HepG2 (cell line): Measurements from ENCODE around the gene DCHS2. TPM values are rescaled to one million over a fixed set of nuclear protein-coding genes. Genes with fewer than 3 reads are reported as not detected.

Source experiments
- ATAC-seq: fragments of 200-7000 bp; cut with Tn5 transposase; 3 replicates; pipeline ENCODE4 v1.9.1; 2020; ENCODE audit warnings: mild to moderate bottlenecking, moderate library complexity
- BruUV-seq: library from RNA; stranded (reverse); fragments of 400-500 nt; replicated peaks from 2 replicates; lab custom pipeline; 2021; lab: Mats Ljungman, UMichigan
- CTCF ChIA-PET: fragments of 300-600 bp; formaldehyde crosslinking; extraction: SDS; loops from one replicate; lab custom pipeline; 2021; ENCODE audit warnings: low total read pairs, inconsistent platforms, low intra/inter-chr PET ratio; lab: Yijun Ruan, JAX
- POLR2A ChIA-PET: fragments of 350-600 bp; sonication (Branson Sonifier 250); formaldehyde crosslinking; loops from one replicate; lab custom pipeline; 2020; ENCODE audit warnings: antibody characterized with exemption, inconsistent platforms; lab: Yijun Ruan, JAX
- DNase-seq: peaks from one replicate; pipeline ENCODE4 v3.0.0-alpha.2; 2015; ENCODE audit warnings: low spot score
- FAIRE-seq: peaks from 3 replicates; lab custom pipeline; 2011; peaks lifted over from hg19 to GRCh38; lab: Jason Lieb, UNC
- H2AFZ ChIP-seq: one replicate; pipeline ENCODE4 v1.6.1; 2011; ENCODE audit warnings: low read length, inconsistent platforms
- H3K27ac ChIP-seq: fragments of 300-600 bp; 3 replicates; pipeline ENCODE4 v1.8.0; 2011; ENCODE audit warnings: mixed run types, mild to moderate bottlenecking, mixed read lengths, low read length, inconsistent platforms; ENCODE audit not compliant: insufficient read depth; ENCODE audit errors: extremely low read length
- H3K27me3 ChIP-seq, 2 experiments: fragments of 200-600 bp in 1 of 2; 2 replicates in 1 of 2; 3 replicates in 1 of 2; pipeline versions ENCODE4 v1.6.0 to v1.8.0; 2011; ENCODE audit warnings: low read length in 2 of 2, mild to moderate bottlenecking in 2 of 2, moderate library complexity in 2 of 2, inconsistent platforms in 1 of 2; ENCODE audit not compliant: insufficient read depth in 2 of 2, control insufficient read depth in 1 of 2
- H3K36me3 ChIP-seq, 2 experiments: fragments of 200-600 bp in 1 of 2; replicated peaks in 1 of 2; 2 replicates in 1 of 2; 3 replicates in 1 of 2; pipeline versions ENCODE4 v1.5.1 to v1.8.0; 2011; ENCODE audit warnings: low read length in 2 of 2, inconsistent platforms in 1 of 2; ENCODE audit not compliant: insufficient read depth in 2 of 2, control insufficient read depth in 1 of 2
- H3K4me1 ChIP-seq: 2 replicates; pipeline ENCODE4 v1.5.1; 2012; ENCODE audit warnings: low read length, inconsistent platforms; ENCODE audit not compliant: insufficient read depth
- H3K4me2 ChIP-seq: 2 replicates; pipeline ENCODE4 v1.6.0; 2011; ENCODE audit warnings: low read depth, low read length, inconsistent platforms
- H3K4me3 ChIP-seq, 3 experiments: fragments of 200-600 bp in 1 of 3; sonication (generic), shearing (Covaris generic) in 1 of 3; replicated peaks in 1 of 3; 2 replicates each; pipeline ENCODE4 v1.5.1; 2011 to 2016; ENCODE audit warnings: low read length in 3 of 3, inconsistent platforms in 2 of 3, low read depth in 2 of 3, mild to moderate bottlenecking in 2 of 3, control low read depth in 1 of 3, mixed read lengths in 1 of 3; ENCODE audit not compliant: insufficient read depth in 1 of 3
- H3K79me2 ChIP-seq: one replicate; pipeline ENCODE4 v1.6.1; 2011; ENCODE audit warnings: low read length, inconsistent platforms; ENCODE audit not compliant: insufficient read depth
- H3K9ac ChIP-seq: 2 replicates; pipeline ENCODE4 v1.6.0; 2011; ENCODE audit warnings: mild to moderate bottlenecking, low read depth, low read length, inconsistent platforms; ENCODE audit not compliant: insufficient read depth
- H3K9me3 ChIP-seq: 2 replicates; pipeline ENCODE4 v1.5.1; 2012; ENCODE audit warnings: mild to moderate bottlenecking, low read length
- H4K20me1 ChIP-seq: 2 replicates; pipeline ENCODE4 v1.6.0; 2011; ENCODE audit warnings: inconsistent platforms, mild to moderate bottlenecking, low read length, moderate library complexity; ENCODE audit not compliant: insufficient read depth
- RAD21 ChIP-seq: fragments of 450-650 bp; formaldehyde crosslinking; IDR thresholded peaks from 2 replicates; pipeline ENCODE4 v1.5.0; 2020; ENCODE audit warnings: mild to moderate bottlenecking
- SMC3 ChIP-seq: IDR thresholded peaks from 2 replicates; pipeline ENCODE4 v1.6.1; 2011; ENCODE audit warnings: low read length, improper control_type of control experiment
- STAG1 ChIP-seq: sonication (generic); formaldehyde crosslinking; IDR thresholded peaks from 2 replicates; pipeline ENCODE4 v1.4.0; 2020; ENCODE audit warnings: missing genetic modification reagents
- WGBS: methylation state at CpG from one replicate; pipeline ENCODE4 v1.1.6; 2017; ENCODE audit warnings: low lambda C conversion rate; 5-methylcytosine and 5-hydroxymethylcytosine counted together
- in situ Hi-C: cut with HindIII; loops from 2 replicates; pipeline ENCODE4 v1.10.0; 2017; ENCODE audit warnings: low pct_unique_long_range_greater_than_20kb; ENCODE audit not compliant: extremely low pct_ligation_motif_present
- intact Hi-C: fragments of 100-400 bp; cut with micrococcal nuclease; formaldehyde crosslinking; loops from one replicate; pipeline ENCODE4 v1.10.0; 2022; ENCODE audit not compliant: unreplicated experiment
- polyA plus RNA-seq, 8 experiments: library from polyadenylated mRNA; depleted of rRNA in 3 of 8; stranded (reverse) in 7 of 8; unstranded in 1 of 8; fragments of >200 nt; fragmentation: Illumina TruSeq in 4 of 8; extraction: Trizol in 4 of 8; gene quantifications; 2 replicates each; pipeline versions ENCODE4 v1.2.1 to v1.2.3, GENCODE V29; 2011 to 2016; ENCODE audit warnings: low read depth in 4 of 8, missing spikeins in 1 of 8, mixed read lengths in 1 of 8; ENCODE audit not compliant: insufficient read depth in 1 of 8
- total RNA-seq, 5 experiments: library from RNA; depleted of rRNA; stranded (reverse); fragments of >200 nt; fragmentation: Illumina TruSeq; extraction: Trizol; gene quantifications; 2 replicates each; pipeline ENCODE4 v1.2.3, GENCODE V29; 2016; ENCODE audit warnings: low read depth in 1 of 5
- TF ChIP-seq, protein P1 (sequence below): sonication (generic); formaldehyde crosslinking; IDR thresholded peaks from 2 replicates; pipeline ENCODE4 v1.5.0; 2020; ENCODE audit warnings: mild to moderate bottlenecking, missing genetic modification reagents, moderate library complexity
- TF ChIP-seq, protein P2 (sequence below): sonication (generic); formaldehyde crosslinking; IDR thresholded peaks from 2 replicates; pipeline ENCODE4 v1.5.1; 2020; ENCODE audit warnings: missing genetic modification reagents, mild to moderate bottlenecking, borderline replicate concordance

The DCHS2 gene
- total and polyA plus RNA-seq, 2 of the 13 experiments (the other 11 are each of a cell fraction or from before 2014, with no cell fraction given), result 0.03 TPM; not detected in 1

DNA sequence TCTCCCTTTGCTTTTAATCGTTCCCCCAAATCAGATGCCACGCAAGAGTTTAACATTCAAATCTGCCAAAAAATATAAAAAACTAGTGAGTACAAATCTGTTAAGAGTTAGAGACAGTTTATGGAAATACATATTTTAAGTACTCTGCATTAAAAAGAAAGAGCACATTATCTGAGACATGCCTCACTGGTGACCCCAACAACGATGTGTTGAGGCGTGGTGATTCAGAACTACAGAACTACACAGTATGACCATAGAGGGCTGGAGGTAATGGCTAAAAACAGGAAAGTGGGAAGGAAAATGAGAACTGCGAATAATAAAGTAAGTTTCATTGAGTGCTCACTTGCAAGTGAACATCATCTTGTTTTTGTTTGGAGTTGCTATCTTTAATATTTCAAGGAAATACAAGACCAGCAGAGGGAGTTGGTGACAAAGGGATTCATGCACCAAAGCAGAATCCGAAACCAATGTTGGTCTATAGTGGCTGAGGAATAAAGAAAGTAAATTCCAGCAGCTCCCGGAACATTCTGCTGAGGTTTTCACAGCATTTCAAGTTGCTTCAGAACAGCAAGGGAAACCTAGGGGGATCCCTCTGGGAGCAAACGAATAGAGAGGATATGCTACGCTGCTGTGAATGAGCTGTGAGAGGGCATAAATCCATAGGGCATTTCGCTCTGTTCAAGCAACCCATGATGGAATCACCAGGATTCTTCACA is 92.2 kb downstream of the DCHS2 start:
- H3K9ac ChIP-seq, result no peak overlapping the region
- H3K27me3 ChIP-seq, result peaks cover 0 to 3% of the 10 kb centered on the region in 2 experiments; a peak in 1 of 5 replicates
- no peaks in the 10 kb centered on the region for H3K79me2 ChIP-seq
- intact Hi-C loops, result no loop called here
- BruUV-seq, result no TSS peak
- TF ChIP-seq RAD21 (CRISPR knock-in tag) (0 out of 2 replicates have a peak, but pooled peaks have one; percentile 28), SMC3 (peak; percentile 40; the same call in 1 of the 2 replicates), STAG1 (CRISPR knock-in tag) (peak; percentile 70)
- TF ChIP-seq, protein P1, sequence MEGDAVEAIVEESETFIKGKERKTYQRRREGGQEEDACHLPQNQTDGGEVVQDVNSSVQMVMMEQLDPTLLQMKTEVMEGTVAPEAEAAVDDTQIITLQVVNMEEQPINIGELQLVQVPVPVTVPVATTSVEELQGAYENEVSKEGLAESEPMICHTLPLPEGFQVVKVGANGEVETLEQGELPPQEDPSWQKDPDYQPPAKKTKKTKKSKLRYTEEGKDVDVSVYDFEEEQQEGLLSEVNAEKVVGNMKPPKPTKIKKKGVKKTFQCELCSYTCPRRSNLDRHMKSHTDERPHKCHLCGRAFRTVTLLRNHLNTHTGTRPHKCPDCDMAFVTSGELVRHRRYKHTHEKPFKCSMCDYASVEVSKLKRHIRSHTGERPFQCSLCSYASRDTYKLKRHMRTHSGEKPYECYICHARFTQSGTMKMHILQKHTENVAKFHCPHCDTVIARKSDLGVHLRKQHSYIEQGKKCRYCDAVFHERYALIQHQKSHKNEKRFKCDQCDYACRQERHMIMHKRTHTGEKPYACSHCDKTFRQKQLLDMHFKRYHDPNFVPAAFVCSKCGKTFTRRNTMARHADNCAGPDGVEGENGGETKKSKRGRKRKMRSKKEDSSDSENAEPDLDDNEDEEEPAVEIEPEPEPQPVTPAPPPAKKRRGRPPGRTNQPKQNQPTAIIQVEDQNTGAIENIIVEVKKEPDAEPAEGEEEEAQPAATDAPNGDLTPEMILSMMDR (CRISPR knock-in tag), result peak; percentile 53
- TF ChIP-seq, protein P2, sequence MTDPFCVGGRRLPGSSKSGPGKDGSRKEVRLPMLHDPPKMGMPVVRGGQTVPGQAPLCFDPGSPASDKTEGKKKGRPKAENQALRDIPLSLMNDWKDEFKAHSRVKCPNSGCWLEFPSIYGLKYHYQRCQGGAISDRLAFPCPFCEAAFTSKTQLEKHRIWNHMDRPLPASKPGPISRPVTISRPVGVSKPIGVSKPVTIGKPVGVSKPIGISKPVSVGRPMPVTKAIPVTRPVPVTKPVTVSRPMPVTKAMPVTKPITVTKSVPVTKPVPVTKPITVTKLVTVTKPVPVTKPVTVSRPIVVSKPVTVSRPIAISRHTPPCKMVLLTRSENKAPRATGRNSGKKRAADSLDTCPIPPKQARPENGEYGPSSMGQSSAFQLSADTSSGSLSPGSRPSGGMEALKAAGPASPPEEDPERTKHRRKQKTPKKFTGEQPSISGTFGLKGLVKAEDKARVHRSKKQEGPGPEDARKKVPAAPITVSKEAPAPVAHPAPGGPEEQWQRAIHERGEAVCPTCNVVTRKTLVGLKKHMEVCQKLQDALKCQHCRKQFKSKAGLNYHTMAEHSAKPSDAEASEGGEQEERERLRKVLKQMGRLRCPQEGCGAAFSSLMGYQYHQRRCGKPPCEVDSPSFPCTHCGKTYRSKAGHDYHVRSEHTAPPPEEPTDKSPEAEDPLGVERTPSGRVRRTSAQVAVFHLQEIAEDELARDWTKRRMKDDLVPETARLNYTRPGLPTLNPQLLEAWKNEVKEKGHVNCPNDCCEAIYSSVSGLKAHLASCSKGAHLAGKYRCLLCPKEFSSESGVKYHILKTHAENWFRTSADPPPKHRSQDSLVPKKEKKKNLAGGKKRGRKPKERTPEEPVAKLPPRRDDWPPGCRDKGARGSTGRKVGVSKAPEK (CRISPR knock-in tag), result no peak
- TF ChIP-seq, all 625 proteins: peak for 4
- Histone ChIP-seq H3K27ac (no peak overlapping the region), H3K9me3 (no peaks in the 10 kb centered on the region), H4K20me1 (no peaks in the 10 kb centered on the region), H3K36me3 (no peaks in the 10 kb centered on the region), H3K4me3 (no peak overlapping the region), H3K4me2 (peak overlapping the region; percentile 50; the same call in 1 of the 2 replicates), H3K4me1 (no peaks in the 10 kb centered on the region), H2AFZ (no peak overlapping the region)
- in situ Hi-C loops, result loop anchor here (5.0 kb wide), 1 partner anchor 108 kb away; no protein-coding TSS in a partner anchor
- ATAC-seq, result peak; percentile 69
- WGBS, result 26% methylated on average over 10 of the region's 10 CpGs
- ChIA-PET CTCF (interaction anchor here (0.8 to 1.2 kb wide), 2 partner anchors 106 to 223 kb away, joined by 3 to 5 read pairs; no protein-coding TSS in a partner anchor), POLR2A (no interaction called here)
- peak; percentile 10 for DNase-seq
- FAIRE-seq, result peak; percentile 73
